Stimulated activated CD4-positive, alpha-beta T cell treated with anti-CD3 and anti-CD28 coated beads, Interleukin-4, amount 100 ng/mL, for 48 hours (primary cell): ENCODE measurements around the gene SEC61A1.

ENCODE experiments used
- DNase-seq, 2 donors: peaks; one replicate each; pipeline ENCODE4 v3.0.0-alpha.2; 2020; ENCODE audit warnings: low read depth in 2 of 2

Gene SEC61A1

DNA sequence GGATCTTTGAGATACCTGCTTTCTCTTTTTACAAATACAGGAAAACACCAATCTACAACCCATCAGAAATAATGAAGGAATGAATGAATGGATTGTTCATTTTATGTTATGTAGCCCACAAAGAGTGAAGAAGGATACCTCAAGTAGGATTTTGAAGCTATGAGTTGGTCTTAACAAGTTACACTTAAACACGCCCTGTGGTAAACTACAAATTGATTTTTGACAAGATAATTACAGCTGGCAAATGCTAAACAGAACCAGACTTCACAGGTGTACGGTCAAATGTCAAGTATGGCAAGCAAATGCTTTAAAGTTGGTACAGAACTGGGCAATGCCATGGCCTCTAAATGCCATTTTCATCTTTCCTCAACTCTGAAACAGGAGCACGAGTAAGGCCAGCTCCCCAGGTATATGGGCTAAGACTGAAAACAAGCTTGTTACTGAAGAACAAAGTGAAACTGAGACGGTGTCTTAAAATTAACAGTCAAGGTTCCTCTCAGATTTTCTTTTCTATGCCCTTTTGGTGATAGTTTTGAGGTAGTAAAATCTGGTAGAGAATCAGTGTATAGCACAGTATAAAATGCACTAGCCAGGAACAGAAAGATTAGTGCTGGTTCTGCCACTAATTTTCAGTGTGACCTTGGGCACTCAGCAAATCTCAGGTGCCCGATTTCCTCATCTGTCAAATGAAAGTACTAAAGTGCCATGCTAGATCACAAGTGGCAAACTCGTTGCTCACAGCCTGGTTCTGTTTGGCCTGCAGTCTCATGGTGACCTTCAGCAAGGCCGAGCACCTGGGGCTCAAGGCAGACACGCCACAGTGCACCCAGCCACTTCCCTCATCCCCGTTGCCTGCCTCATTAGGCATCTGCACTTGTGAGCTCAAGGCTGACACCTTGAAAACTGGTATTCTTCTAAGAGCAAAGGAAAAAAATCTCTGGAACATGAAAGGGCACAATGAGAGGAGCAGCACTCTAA is 61.9 kb downstream of the SEC61A1 start:
- no peak for DNase-seq
